NT2/D1 (cell line): ENCODE measurements around the gene CRB1.

Source experiments
- DNase-seq: peaks from one replicate; pipeline ENCODE4 v3.0.0-alpha.2; 2011; ENCODE audit warnings: low read depth, low spot score
- H3K27me3 ChIP-seq: 2 replicates; pipeline ENCODE4 v1.6.0; 2011; ENCODE audit warnings: mild to moderate bottlenecking; ENCODE audit not compliant: insufficient read length, insufficient read depth
- H3K36me3 ChIP-seq: 2 replicates; pipeline ENCODE4 v1.6.1; 2011; ENCODE audit warnings: mild to moderate bottlenecking, low read length, mixed read lengths; ENCODE audit not compliant: insufficient read depth, insufficient read length
- H3K4me1 ChIP-seq: 2 replicates; pipeline ENCODE4 v1.5.1; 2011; ENCODE audit not compliant: insufficient read depth, insufficient read length
- H3K4me3 ChIP-seq: 2 replicates; pipeline ENCODE4 v1.5.1; 2011; ENCODE audit warnings: low read depth; ENCODE audit not compliant: insufficient read length
- H3K9ac ChIP-seq: 2 replicates; pipeline ENCODE4 v1.6.0; 2011; ENCODE audit warnings: low read depth; ENCODE audit not compliant: insufficient read length
- H3K9me3 ChIP-seq: 2 replicates; pipeline ENCODE4 v1.5.1; 2011; ENCODE audit warnings: mild to moderate bottlenecking, low read length; ENCODE audit not compliant: insufficient read depth
- SUZ12 ChIP-seq: IDR thresholded peaks from 2 replicates; pipeline ENCODE4 v1.6.1; 2011; ENCODE audit not compliant: insufficient read length, insufficient read depth; ENCODE audit errors: extremely low read depth
- YY1 ChIP-seq: IDR thresholded peaks from 2 replicates; pipeline ENCODE4 v1.6.1; 2011; ENCODE audit not compliant: insufficient read length, insufficient read depth
- ZNF274 ChIP-seq: IDR thresholded peaks from 2 replicates; pipeline ENCODE4 v1.6.1; 2011; ENCODE audit warnings: mild to moderate bottlenecking, low read depth, low read length

CRB1 gene

DNA sequence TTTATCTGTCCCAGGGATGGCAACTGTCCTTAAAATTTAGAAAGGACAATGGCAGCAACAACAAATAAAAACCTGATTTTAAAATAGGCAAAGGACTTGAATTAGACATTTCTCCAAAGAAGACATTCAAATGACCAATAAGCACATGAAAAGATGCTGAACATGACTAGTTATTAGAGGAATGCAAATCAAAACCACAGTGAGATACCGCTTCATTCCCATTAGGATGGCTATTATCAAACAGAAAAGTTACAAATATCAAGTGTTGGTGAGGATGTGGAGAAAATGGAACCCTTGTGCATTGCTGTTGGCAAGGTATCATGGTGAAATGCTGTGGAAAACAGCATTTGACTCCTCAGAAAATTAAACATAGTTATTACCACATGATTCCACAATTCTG lies 120.7 kb downstream of the CRB1 start:
- H3K9me3 ChIP-seq = no peaks in the 10 kb centered on the region
- H3K9ac ChIP-seq = no peak overlapping the region
- H3K27me3 ChIP-seq = no peaks in the 10 kb centered on the region
- no peak overlapping the region for H3K4me3 ChIP-seq
- no peaks in the 10 kb centered on the region for H3K36me3 ChIP-seq
- no peaks in the 10 kb centered on the region for H3K4me1 ChIP-seq
- no peak for TF ChIP-seq ZNF274
- no peak for TF ChIP-seq SUZ12
- TF ChIP-seq YY1 = no peak
- no peak for DNase-seq

DNA sequence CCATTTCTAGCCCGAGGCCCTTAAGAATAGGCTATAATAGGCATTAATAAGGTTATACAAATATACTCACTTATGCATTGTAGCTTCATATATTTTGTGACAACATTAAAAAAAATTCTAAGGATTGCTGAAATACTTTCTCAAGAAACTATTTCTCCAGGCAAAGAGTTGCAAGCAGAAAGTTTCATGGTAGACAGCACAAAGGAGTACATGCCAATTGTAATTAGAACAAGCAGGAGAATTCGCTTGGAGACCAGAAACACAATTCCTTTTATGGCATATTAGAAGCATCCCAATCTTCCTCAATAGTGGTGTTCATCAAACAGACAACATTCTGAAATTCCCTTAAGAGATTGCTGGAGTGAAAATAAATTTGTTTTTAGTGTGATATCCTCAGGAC lies 122.8 kb downstream of the CRB1 start:
- no peaks in the 10 kb centered on the region for H3K9me3 ChIP-seq
- TF ChIP-seq YY1 (no peak), SUZ12 (no peak), ZNF274 (no peak)
- H3K4me3 ChIP-seq = no peak overlapping the region
- no peaks in the 10 kb centered on the region for H3K4me1 ChIP-seq
- no peak overlapping the region for H3K9ac ChIP-seq
- DNase-seq = no peak
- no peaks in the 10 kb centered on the region for H3K27me3 ChIP-seq
- H3K36me3 ChIP-seq = no peaks in the 10 kb centered on the region

DNA sequence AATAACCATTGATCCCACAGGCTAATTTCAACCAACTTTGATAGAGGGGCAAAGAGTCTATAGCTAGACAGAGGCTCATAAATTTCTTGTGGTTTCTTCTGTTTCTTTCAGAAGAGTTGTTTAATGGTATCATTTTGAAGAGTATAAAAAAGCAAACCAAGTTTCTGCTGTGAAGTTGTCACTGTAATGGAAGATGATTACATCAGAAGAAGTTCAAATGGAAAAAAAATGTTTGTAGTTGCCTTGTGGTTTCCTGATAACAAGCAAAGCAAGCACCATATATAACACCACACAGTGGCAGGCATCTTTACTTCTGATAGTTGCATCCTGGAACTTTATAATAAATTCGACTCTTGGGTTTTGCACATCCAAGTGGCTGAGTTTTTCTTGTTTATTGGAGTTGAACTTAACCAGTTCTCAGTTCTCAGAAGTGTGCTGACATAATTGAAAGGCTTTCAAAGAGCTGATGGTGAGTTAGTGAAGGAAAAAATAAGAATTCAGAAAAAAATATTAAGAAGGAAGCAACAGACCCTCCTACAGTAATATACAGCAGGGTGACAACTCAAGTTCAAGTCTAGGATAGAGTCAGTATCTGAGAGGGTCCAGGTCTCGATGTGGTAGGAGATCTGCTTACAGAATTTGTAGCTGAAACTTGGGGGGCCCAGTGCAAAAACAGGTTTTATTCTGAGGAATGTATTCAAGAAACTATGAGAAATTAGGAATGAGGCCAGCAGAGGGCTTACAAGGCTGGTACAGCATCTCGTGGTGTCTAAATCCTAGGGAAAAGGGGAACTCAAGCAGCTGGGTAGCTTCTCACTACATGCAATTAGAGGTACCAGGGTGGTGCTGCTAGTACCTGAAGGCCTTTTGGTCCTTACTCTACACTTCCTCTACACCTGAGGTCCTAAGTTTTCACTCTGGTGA lies 123.5 kb downstream of the CRB1 start:
- DNase-seq = no peak
- Histone ChIP-seq H3K4me3 (no peak overlapping the region), H3K36me3 (no peaks in the 10 kb centered on the region), H3K9me3 (no peaks in the 10 kb centered on the region), H3K4me1 (no peaks in the 10 kb centered on the region), H3K9ac (no peak overlapping the region), H3K27me3 (no peaks in the 10 kb centered on the region)
- no peak for TF ChIP-seq SUZ12
- no peak for TF ChIP-seq ZNF274
- TF ChIP-seq YY1 = no peak

- DNase-seq = no peak
- H3K4me1 ChIP-seq = no peaks in the 10 kb centered on the region
- no peaks in the 10 kb centered on the region for H3K9me3 ChIP-seq
- TF ChIP-seq YY1 (no peak), ZNF274 (no peak), SUZ12 (no peak)
- H3K27me3 ChIP-seq = no peaks in the 10 kb centered on the region
- H3K36me3 ChIP-seq = no peaks in the 10 kb centered on the region
- no peak overlapping the region for H3K9ac ChIP-seq
- no peak overlapping the region for H3K4me3 ChIP-seq
These were observed 124.5 kb downstream of the CRB1 start for GRCh38 chr1:197392541-197392940.

- no peaks in the 10 kb centered on the region for H3K9me3 ChIP-seq
- DNase-seq = no peak
- no peaks in the 10 kb centered on the region for H3K27me3 ChIP-seq
- no peaks in the 10 kb centered on the region for H3K36me3 ChIP-seq
- TF ChIP-seq ZNF274 (no peak), YY1 (no peak), SUZ12 (no peak)
- H3K4me3 ChIP-seq = no peak overlapping the region
- H3K4me1 ChIP-seq = no peaks in the 10 kb centered on the region
- H3K9ac ChIP-seq = no peak overlapping the region
These were observed 125.1 kb downstream of the CRB1 start for GRCh38 chr1:197393105-197393504.

DNA sequence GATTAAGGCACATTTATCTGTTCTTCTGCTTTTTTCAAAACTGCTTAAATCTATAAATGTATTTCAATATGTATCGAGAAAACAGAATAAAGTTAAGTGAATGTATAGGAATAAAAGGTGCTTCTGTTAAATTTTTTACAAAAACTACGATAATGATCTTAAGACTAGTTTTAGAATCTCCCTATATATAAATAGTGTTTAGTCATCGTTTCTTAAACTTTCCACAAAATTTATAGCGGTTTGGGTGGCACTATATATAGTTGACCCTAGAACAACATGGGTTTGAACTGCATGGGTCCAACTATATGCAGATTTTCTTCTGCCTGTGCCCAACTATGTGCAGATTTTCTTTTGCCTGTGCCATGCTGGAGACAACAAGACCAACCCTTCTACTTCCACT lies 125.7 kb downstream of the CRB1 start:
- Histone ChIP-seq H3K4me1 (no peaks in the 10 kb centered on the region), H3K9ac (no peak overlapping the region), H3K4me3 (no peak overlapping the region), H3K36me3 (no peaks in the 10 kb centered on the region), H3K27me3 (no peaks in the 10 kb centered on the region), H3K9me3 (no peaks in the 10 kb centered on the region)
- no peak for DNase-seq
- TF ChIP-seq SUZ12 (no peak), YY1 (no peak), ZNF274 (no peak)

- H3K9ac ChIP-seq = no peak overlapping the region
- H3K36me3 ChIP-seq = no peaks in the 10 kb centered on the region
- DNase-seq = no peak
- H3K27me3 ChIP-seq = no peaks in the 10 kb centered on the region
- H3K4me3 ChIP-seq = no peak overlapping the region
- H3K4me1 ChIP-seq = no peaks in the 10 kb centered on the region
- no peak for TF ChIP-seq ZNF274
- no peak for TF ChIP-seq YY1
- TF ChIP-seq SUZ12 = no peak
- no peaks in the 10 kb centered on the region for H3K9me3 ChIP-seq
These were observed 127.0 kb downstream of the CRB1 start for GRCh38 chr1:197394831-197395608.
